HG03520 (cell line): ENCODE results near the gene MPP7.

ENCODE experiments used
- ATAC-seq: cut with Tn5 transposase; IDR thresholded peaks from one replicate; pipeline ENCODE4 v1.9.1; 2021; ENCODE audit warnings: mild to moderate bottlenecking, moderate library complexity; ENCODE audit not compliant: unreplicated experiment

Gene MPP7

DNA sequence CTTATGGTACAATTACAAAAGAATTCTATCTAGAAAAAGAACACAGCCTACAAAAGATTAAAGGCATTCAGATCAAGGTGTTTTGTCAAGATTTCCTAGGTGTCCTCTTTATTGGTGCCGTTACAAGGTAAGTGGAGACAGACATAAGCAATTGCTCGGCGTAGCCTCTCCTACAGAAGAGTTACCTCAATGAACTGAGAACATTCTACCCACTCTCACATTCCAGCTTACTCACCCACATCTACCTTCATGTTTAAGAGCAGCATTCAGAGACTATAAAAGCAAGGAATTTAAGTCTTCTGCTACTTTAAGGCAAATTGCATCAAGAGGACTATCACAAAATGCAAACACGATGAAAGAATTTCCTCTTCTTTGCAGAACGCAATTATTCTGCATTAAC, 29.5 kb downstream of the MPP7 start:
- no peak for ATAC-seq

DNA sequence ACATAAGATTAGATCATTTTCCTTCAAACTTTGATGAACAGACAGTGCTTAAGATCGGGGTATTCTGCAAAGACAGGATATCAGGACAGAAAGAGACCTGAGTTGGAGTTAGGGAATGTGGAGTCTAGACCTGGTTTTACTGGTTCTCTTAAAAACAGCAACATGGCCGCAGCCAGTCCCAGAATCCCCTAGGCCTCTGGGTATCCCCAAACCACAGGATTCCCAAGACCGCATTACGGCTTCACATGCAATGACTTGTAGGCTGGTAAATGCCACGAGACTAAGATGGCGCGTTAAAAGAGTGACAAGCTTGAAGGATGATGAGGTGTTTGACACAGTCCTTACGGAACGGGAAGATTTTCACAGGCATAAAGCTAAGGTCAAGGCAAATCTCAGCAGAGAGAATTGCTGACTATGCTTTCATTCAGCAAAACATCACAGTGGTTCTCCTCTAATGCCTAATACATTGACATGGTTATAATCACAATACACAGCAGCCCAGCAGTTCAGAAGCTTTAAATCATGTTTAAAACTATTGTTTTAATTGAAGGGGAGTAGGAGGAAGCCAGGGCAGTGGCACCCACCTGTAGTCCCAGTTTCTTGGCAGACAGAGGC, 32.9 kb downstream of the MPP7 start:
- ATAC-seq: no peak

- no peak for ATAC-seq
Measured at GRCh38 chr10:28266449-28267224, 36.2 kb downstream of the MPP7 start.

DNA sequence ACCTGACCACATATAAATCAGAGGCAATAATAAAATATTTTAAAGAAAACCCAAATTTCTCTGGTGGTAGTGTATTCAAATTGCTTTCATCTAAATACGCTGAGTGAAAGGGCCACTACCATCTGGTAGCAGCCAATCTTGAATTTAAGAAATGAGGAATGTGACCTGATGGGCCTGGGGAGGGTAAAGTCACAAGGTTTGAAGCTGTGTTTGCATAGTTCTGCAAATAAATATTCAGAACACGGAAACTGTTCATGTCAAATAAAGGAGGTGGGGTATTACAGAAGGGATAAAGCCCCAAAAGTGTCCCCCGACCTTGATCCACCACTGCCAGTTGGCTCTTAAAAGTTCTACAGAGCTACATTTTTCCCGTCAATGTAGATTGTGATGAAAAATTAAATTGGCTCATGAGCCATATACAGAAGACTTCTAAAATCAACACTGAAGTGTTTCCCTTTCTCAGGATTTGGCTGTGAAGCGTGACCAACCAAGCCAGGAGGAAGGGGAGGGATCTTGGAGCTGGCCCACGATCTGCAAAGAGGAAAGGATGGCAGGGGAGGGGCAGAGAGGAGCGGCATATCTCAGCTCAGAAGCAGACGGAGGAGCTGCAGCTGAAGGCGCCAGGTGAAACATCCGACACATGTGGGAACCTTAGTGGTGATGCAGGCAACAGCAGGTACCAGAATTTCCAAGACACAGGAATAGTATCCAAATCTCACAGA, 39.6 kb downstream of the MPP7 start:
- ATAC-seq: no peak

DNA sequence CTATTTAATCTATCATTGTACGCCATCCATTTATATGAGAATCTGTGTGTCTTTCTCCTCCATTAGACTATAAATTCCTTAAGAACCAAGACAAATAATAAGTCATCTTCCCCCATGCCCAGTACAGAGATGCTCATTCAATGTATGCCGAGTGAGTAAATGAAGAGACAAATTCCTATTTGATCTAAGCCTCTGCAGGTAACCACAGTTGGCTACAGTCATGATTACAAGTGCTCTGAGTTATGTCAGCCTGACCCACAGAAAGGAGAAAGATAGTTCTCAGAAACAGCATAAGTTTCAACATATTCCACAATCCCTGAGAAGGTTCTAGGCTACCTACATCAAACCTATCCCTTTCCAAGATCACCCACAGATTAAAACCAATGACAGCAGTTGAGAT, 46.1 kb downstream of the MPP7 start:
- ATAC-seq: no peak

DNA sequence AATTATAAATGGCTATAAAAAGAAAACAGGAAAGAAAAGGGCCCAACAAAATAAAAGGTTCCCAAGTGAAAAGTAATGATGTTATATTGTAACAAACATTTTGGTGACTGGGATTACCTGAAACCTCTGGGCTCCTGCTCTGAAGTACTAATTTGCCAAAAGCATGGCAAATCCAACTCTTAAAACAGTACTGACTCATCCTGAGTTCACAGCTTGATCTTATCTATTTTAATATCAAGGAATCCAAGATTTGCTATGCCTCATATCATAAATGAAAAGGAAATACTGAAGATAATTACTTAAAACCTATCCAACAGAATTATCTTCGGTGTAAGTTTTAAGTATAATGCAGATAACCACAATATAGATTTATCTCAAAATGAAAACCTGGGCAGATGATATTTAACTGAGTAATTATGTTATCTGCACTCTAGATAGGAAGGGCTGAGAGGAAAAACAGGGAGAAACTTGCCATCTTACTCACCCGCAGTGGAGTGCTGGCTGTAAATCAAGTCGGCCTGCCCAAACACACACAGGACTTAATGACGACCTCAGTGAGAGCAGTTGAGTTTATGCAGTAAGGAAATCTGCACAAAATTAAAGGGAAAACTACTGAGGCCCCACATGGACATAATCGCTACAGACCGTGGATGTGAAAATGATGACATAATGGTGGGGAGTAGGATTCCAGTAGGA, 48.4 kb downstream of the MPP7 start:
- ATAC-seq: no peak

- ATAC-seq: no peak
Measured at GRCh38 chr10:28253169-28253785, 49.6 kb downstream of the MPP7 start.
